Kidney (tissue), 14 donors: Measurements from ENCODE around the gene HLA-A. TPM values are rescaled to one million over a fixed set of nuclear protein-coding genes. Genes with fewer than 3 reads are reported as not detected.

Experiments used
- DNase-seq, 5 donors: peaks; one replicate each; pipeline ENCODE4 v3.0.0-alpha.2; 2013 to 2020
- FAIRE-seq: peaks from 2 replicates; lab custom pipeline; 2012; peaks lifted over from hg19 to GRCh38; lab: Jason Lieb, UNC
- H3K27ac ChIP-seq, 2 donors: one replicate each; pipeline ENCODE4 v1.7.0; 2013; ENCODE audit warnings: low read depth in 2 of 2, low read length in 2 of 2, inconsistent platforms in 1 of 2
- H3K27me3 ChIP-seq: one replicate; pipeline ENCODE4 v1.7.1; 2013; ENCODE audit warnings: low read length, inconsistent platforms; ENCODE audit not compliant: control insufficient read depth, insufficient read depth
- H3K36me3 ChIP-seq, 3 donors: one replicate each; pipeline versions ENCODE4 v1.7.0 to v1.7.1; 2013; ENCODE audit warnings: low read length in 3 of 3, control low read depth in 1 of 3, inconsistent platforms in 1 of 3; ENCODE audit not compliant: insufficient read depth in 3 of 3, control insufficient read depth in 2 of 3
- H3K4me1 ChIP-seq, 3 donors: one replicate each; pipeline versions ENCODE4 v1.7.0 to v1.7.1; 2013; ENCODE audit warnings: low read length in 3 of 3, inconsistent platforms in 1 of 3, low read depth in 1 of 3; ENCODE audit not compliant: control insufficient read depth in 2 of 3, insufficient read depth in 2 of 3
- H3K4me3 ChIP-seq, 3 donors: one replicate each; pipeline versions ENCODE4 v1.7.0 to v1.8.1; 2013; ENCODE audit warnings: low read length in 3 of 3, control low read depth in 1 of 3, inconsistent platforms in 1 of 3
- H3K9ac ChIP-seq, 3 donors: one replicate each; pipeline versions ENCODE4 v1.7.0 to v1.7.1; 2013; ENCODE audit warnings: low read length in 3 of 3, control low read depth in 1 of 3, inconsistent platforms in 1 of 3
- H3K9me3 ChIP-seq, 3 donors: one replicate each; pipeline versions ENCODE4 v1.7.0 to v1.7.1; 2013; ENCODE audit warnings: low read length in 3 of 3, control low read depth in 1 of 3, inconsistent platforms in 1 of 3; ENCODE audit not compliant: control insufficient read depth in 2 of 3, insufficient read depth in 1 of 3
- CTCF ChIP-seq: IDR thresholded peaks from 3 replicates; pipeline ENCODE4 v1.5.1; 2012; ENCODE audit warnings: mild to moderate bottlenecking, moderate library complexity, borderline replicate concordance; ENCODE audit not compliant: insufficient read depth; ENCODE audit errors: extremely low read depth
- intact Hi-C: fragments of 100-400 bp; cut with DNase I; formaldehyde crosslinking; loops from one replicate; pipeline ENCODE4 v1.11.1; 2022
- polyA plus RNA-seq: library from polyadenylated mRNA; stranded (reverse); fragments of 350-450 nt; fragmentation: Illumina TruSeq; extraction: RNeasy Lipid Tissue Mini Kit (QIAGEN cat#74804); gene quantifications from one replicate; pipeline ENCODE4 v1.2.3, GENCODE V29; 2014; ENCODE audit warnings: low read depth, low replicate concordance; ENCODE audit not compliant: insufficient read depth
- total RNA-seq: library from RNA; stranded (reverse); fragmentation: NEBNext Ultra II Directional; extraction: Animal tissue kit (Norgen Biotek cat#: 25700); gene quantifications from one replicate; pipeline ENCODE4 v1.2.1, GENCODE V29; 2021
- donor health status: control.
- donor health status: control.
- donor health status: control.
- donor health status: control.
- donor health status: control.
- donor health status: DM: yes; HTN: yes; CAD: no.
- donor health status: Normal renal cell carcinoma (clear cell type).

HLA-A gene
- total and polyA plus RNA-seq, 2 donors from 2014 or later, result 695 to 1,143 TPM

DNA sequence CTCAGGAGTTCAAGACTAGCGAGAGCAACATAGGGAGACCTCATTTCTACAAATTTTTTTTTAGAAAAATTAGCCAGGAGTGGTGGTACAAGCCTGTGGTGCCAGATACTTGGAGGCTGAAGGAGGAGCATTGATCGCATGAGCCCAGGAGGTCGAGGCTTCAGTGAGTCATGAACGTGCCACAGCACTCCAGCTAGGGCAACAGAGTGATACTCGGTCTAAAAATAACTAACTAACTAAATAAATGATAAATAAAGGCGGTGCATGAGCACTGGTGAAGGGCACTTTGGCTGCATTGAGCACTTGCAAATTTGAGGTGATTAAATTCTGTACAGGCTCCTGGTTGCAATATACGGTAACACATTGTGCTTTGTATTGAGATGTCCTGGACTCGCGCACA, 13.5 kb downstream of the HLA-A start:
- intact Hi-C loops, result no loop called here
- Histone ChIP-seq H3K9me3 (no peaks in the 10 kb centered on the region), H3K36me3 (no peaks in the 10 kb centered on the region), H3K4me3 (no peak overlapping the region), H3K27me3 (no peaks in the 10 kb centered on the region), H3K27ac (no peak overlapping the region), H3K4me1 (no peaks in the 10 kb centered on the region), H3K9ac (no peak overlapping the region)
- no peak for TF ChIP-seq CTCF
- FAIRE-seq, result no peak
- no peak for DNase-seq

- Histone ChIP-seq H3K36me3 (no peaks in the 10 kb centered on the region), H3K4me1 (no peaks in the 10 kb centered on the region), H3K9me3 (no peaks in the 10 kb centered on the region), H3K27ac (no peak overlapping the region), H3K27me3 (no peaks in the 10 kb centered on the region), H3K4me3 (no peak overlapping the region), H3K9ac (no peak overlapping the region)
- intact Hi-C loops, result no loop called here
- TF ChIP-seq CTCF, result no peak
- DNase-seq, result peak in 1 of 5 donors; percentile 75
- no peak for FAIRE-seq
These were observed 14.2 kb downstream of the HLA-A start for GRCh38 chr6:29956518-29956917.

- no peaks in the 10 kb centered on the region for H3K27me3 ChIP-seq
- FAIRE-seq, result no peak
- no peaks in the 10 kb centered on the region for H3K9me3 ChIP-seq
These were observed 15.7 kb downstream of the HLA-A start for GRCh38 chr6:29958046-29958445.

More at GRCh38 chr6:29958046-29958445, 15.7 kb downstream of the HLA-A start:
- intact Hi-C loops, result no loop called here
- DNase-seq, result no peak
- no peaks in the 10 kb centered on the region for H3K36me3 ChIP-seq
- H3K4me3 ChIP-seq, result no peak overlapping the region
- no peak overlapping the region for H3K9ac ChIP-seq
- no peak for TF ChIP-seq CTCF
- H3K4me1 ChIP-seq, result no peaks in the 10 kb centered on the region
- no peak overlapping the region for H3K27ac ChIP-seq
